Ovary (tissue), 9 donors: ENCODE measurements around the gene B4GALT3. TPM values are rescaled to one million over a fixed set of nuclear protein-coding genes. Genes with fewer than 3 reads are reported as not detected.

Experiments used
- DNase-seq, 5 donors: peaks; one replicate each; pipeline ENCODE4 v3.0.0-alpha.2; 2019 to 2020
- H3K27ac ChIP-seq, 2 donors: fragments of 200-600 bp; one replicate each; pipeline versions ENCODE4 v1.5.1 to v1.8.0; 2019 to 2022
- H3K27me3 ChIP-seq: fragments of 200-600 bp; one replicate; pipeline ENCODE4 v1.8.0; 2022
- H3K36me3 ChIP-seq: fragments of 200-600 bp; sonication (generic); one replicate; pipeline ENCODE4 v1.5.1; 2019
- H3K4me1 ChIP-seq: one replicate; pipeline ENCODE4 v1.8.1; 2013; ENCODE audit warnings: mild to moderate bottlenecking, moderate library complexity; ENCODE audit not compliant: insufficient read depth
- H3K4me3 ChIP-seq: fragments of 200-600 bp; sonication (generic); one replicate; pipeline ENCODE4 v1.5.1; 2017
- H3K9me3 ChIP-seq, 2 donors: fragments of 200-600 bp in 1 of 2; sonication (generic) in 1 of 2; one replicate each; pipeline versions ENCODE4 v1.5.1 to v1.8.1; 2013 to 2019; ENCODE audit warnings: mild to moderate bottlenecking in 1 of 2, moderate library complexity in 1 of 2
- CTCF ChIP-seq, 3 donors: fragments of 450-650 bp in 2 of 3; fragments of 200-600 bp in 1 of 3; IDR thresholded peaks; one replicate each; pipeline versions ENCODE4 v1.5.1 to v1.8.0; 2016 to 2022; ENCODE audit warnings: antibody characterized with exemption in 3 of 3, mild to moderate bottlenecking in 1 of 3
- EP300 ChIP-seq: sonication (generic); formaldehyde crosslinking; IDR thresholded peaks from one replicate; pipeline ENCODE4 v1.6.1; 2017; ENCODE audit warnings: antibody characterized with exemption
- POLR2A ChIP-seq: fragments of 450-650 bp; IDR thresholded peaks from one replicate; pipeline ENCODE4 v1.6.1; 2017; ENCODE audit warnings: antibody characterized with exemption, mild to moderate bottlenecking, moderate library complexity
- WGBS, 3 donors: extraction: QIAGEN DNeasy Blood & Tissue Kit in 1 of 3; methylation state at CpG; one replicate each; pipeline versions ENCODE4 v1.1.5 to v1.1.7; 2013 to 2017; 5-methylcytosine and 5-hydroxymethylcytosine counted together
- intact Hi-C, 4 donors: fragments of 100-400 bp; cut with DNase I; formaldehyde crosslinking; loops; one replicate each; pipeline versions ENCODE4 v1.11.0 to v1.15.1; 2022 to 2023
- polyA plus RNA-seq, 2 donors: library from polyadenylated mRNA; stranded (reverse); fragments of 200-250 nt in 1 of 2; fragments of 350-450 nt in 1 of 2; fragmentation: Illumina TruSeq in 1 of 2; extraction: RNeasy Lipid Tissue Mini Kit (QIAGEN cat#74804) in 1 of 2; gene quantifications; one replicate each; pipeline ENCODE4 v1.2.3, GENCODE V29; 2013 to 2014
- total RNA-seq, 7 donors: library from RNA; depleted of rRNA in 2 of 7; stranded (reverse); fragments of >200 nt in 2 of 7; fragmentation: NEBNext Ultra II Directional in 3 of 7; extraction: Animal tissue kit (Norgen Biotek cat#: 25700) in 3 of 7; gene quantifications; one replicate each; pipeline versions ENCODE4 v1.1.0 to v1.2.4, GENCODE V29; 2016 to 2023
- donor health status: DM: no; HTN: no; CAD: no; lungs with moderate emphysema.
- donor health status: DM: no; HTN: no; CAD: no.
- donor health status: Bipolar disorder and iron deficiency.
- donor health status: DM: yes; HTN: yes; CAD: no.
- donor health status: DM: no; HTN: no; CAD: no.
- donor health status: DM: yes; HTN: yes; CAD: no.

B4GALT3 gene
- total and polyA plus RNA-seq, 9 donors = 23.1 to 44.0 (median 28.8) TPM

DNA sequence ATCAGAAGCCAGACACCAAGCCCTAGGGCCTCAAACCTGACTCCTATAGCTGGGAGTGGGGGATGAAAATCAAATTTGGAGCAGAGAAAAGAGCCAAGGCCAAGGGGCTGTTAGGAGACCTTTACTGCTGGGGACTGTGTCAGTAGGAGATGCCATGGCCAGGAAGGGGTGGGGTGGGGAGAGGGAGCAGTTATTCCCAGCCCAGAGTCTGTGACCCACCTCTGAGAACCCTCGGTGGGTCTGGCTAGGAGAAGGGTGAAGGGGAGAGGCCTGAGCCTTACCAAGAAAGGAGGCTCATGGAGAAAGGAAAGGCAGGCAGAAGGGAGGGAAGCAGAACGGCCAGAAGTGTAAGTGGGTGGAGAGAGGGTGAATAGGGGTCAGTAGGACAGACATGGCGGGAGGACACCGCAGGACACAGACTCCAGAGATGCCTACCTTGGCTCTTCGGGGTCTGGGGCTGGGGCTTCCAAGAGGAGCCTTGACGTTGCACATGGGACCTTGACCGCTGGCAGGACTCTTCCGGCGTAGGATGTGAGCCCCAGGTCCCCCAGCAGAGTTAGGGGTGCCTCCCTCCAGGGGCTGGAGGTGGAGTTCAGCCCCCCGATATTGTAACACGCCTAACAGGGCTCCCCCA is 20.4 kb upstream of the B4GALT3 start:
- intact Hi-C loops = loop anchor here in 2 of 4 donors (10.0 kb wide), 1 partner anchor 187 kb away; no protein-coding TSS in a partner anchor
- Histone ChIP-seq H3K4me3 (peak overlapping the region; percentile 44), H3K9me3 (no peaks in the 10 kb centered on the region), H3K27ac (peak overlapping the region; percentile 84 to 96), H3K36me3 (no peaks in the 10 kb centered on the region), H3K27me3 (no peaks in the 10 kb centered on the region), H3K4me1 (peaks cover 37% of the 10 kb centered on the region)
- DNase-seq = peak in 2 of 5 donors; percentile 44 to 48
- no peak for TF ChIP-seq EP300
- no peak for TF ChIP-seq POLR2A
- TF ChIP-seq CTCF (IDR thresholded peaks at IDR 0.05) = no peak
- WGBS, 3 donors = 25 to 38% (median 33%) methylated on average over 9 to 11 of the region's 11 CpGs

GRCh38 chr1:161196521-161197451 is 19.5 kb upstream of the B4GALT3 start:
- no peak for TF ChIP-seq POLR2A
- TF ChIP-seq EP300 = no peak
- TF ChIP-seq CTCF (IDR thresholded peaks at IDR 0.05) = no peak
- 41 to 50% (median 46%) methylated on average over 26 to 27 of the region's 27 CpGs for WGBS, 3 donors
- peak in 4 of 5 donors; percentile 61 to 75 (median 66) for DNase-seq
- peaks cover 37% of the 10 kb centered on the region for H3K4me1 ChIP-seq
- H3K36me3 ChIP-seq = no peaks in the 10 kb centered on the region
- no peaks in the 10 kb centered on the region for H3K9me3 ChIP-seq
- intact Hi-C loops = loop anchor here in 2 of 4 donors (10.0 kb wide), 1 partner anchor 188 kb away; no protein-coding TSS in a partner anchor
- H3K27me3 ChIP-seq = no peaks in the 10 kb centered on the region
- peak overlapping the region; percentile 84 to 96 for H3K27ac ChIP-seq
- H3K4me3 ChIP-seq = peak overlapping the region; percentile 44

GRCh38 chr1:161196111-161196510 is 18.8 kb upstream of the B4GALT3 start:
- intact Hi-C loops = loop anchor here in 2 of 4 donors (10.0 kb wide), 1 partner anchor 189 kb away; no protein-coding TSS in a partner anchor
- peak overlapping the region; percentile 18 to 96 for H3K27ac ChIP-seq
- no peaks in the 10 kb centered on the region for H3K36me3 ChIP-seq
- DNase-seq = peak in 1 of 5 donors; percentile 38
- H3K4me1 ChIP-seq = peaks cover 35% of the 10 kb centered on the region
- no peaks in the 10 kb centered on the region for H3K27me3 ChIP-seq
- no peak for TF ChIP-seq EP300
- no peak for TF ChIP-seq CTCF (IDR thresholded peaks at IDR 0.05)
- TF ChIP-seq POLR2A = no peak
- H3K4me3 ChIP-seq = no peak overlapping the region
- no peaks in the 10 kb centered on the region for H3K9me3 ChIP-seq
- WGBS, 3 donors = 90 to 98% (median 93%) methylated on average over 7 of the region's 7 CpGs

DNA sequence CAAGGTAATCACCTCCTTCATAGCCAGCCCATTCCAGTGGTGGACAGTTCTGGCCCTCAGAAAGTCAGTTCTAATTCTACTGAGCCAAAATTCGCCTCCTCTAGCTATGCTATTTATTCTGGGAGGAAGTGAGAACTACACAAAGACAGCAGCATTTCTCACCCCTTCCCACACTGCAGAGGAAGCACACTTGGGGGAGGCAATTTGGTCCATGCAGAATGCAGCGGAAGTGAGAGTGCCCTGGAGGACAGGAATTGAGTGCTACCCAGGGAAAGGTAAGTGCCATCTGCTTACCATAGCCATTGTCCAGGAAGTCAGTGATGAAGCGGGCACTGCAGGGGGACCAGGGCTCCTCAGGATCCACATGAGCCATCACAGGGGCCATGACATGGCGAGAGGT is 17.9 kb upstream of the B4GALT3 start:
- DNase-seq = peak in 1 of 5 donors; percentile 33
- H3K9me3 ChIP-seq = no peaks in the 10 kb centered on the region
- intact Hi-C loops = loop anchor here in 2 of 4 donors (10.0 kb wide), 1 partner anchor 190 kb away; no protein-coding TSS in a partner anchor
- no peaks in the 10 kb centered on the region for H3K36me3 ChIP-seq
- no peak overlapping the region for H3K4me3 ChIP-seq
- peaks cover 26% of the 10 kb centered on the region for H3K4me1 ChIP-seq
- WGBS, 3 donors = 87 to 92% (median 91%) methylated on average over 4 of the region's 4 CpGs
- no peak overlapping the region for H3K27ac ChIP-seq
- TF ChIP-seq POLR2A = no peak
- TF ChIP-seq EP300 = no peak
- no peak for TF ChIP-seq CTCF (IDR thresholded peaks at IDR 0.05)
- no peaks in the 10 kb centered on the region for H3K27me3 ChIP-seq
